ENCODE measurements around the gene TAP1.

TAP1 gene

GRCh38 chr6:32862725-32863124 lies 9.2 kb upstream of the TAP1 start:
- no peak for DNase-seq (ENCODE audit: low spot score)

GRCh38 chr6:32860674-32861073 lies 7.2 kb upstream of the TAP1 start:
- DNase-seq (ENCODE audit: low spot score), result no peak

DNA sequence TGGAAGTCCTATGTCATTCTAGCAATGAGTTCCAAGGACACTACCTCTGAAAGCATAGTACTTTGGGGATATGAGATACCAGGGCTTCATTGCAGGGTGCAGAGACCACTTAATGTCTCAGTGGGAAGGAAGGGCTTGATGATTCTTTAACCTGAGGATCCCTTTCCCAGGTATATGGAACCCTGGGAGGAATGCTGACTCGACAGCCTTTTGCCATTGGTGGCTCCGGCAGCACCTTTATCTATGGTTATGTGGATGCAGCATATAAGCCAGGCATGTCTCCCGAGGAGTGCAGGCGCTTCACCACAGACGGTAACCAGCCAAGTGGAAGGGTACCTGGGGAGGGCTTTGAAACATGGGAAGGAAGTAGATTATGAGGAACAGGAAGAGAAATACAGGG lies 4.7 kb upstream of the TAP1 start:
- no peak for DNase-seq (ENCODE audit: low spot score)

DNA sequence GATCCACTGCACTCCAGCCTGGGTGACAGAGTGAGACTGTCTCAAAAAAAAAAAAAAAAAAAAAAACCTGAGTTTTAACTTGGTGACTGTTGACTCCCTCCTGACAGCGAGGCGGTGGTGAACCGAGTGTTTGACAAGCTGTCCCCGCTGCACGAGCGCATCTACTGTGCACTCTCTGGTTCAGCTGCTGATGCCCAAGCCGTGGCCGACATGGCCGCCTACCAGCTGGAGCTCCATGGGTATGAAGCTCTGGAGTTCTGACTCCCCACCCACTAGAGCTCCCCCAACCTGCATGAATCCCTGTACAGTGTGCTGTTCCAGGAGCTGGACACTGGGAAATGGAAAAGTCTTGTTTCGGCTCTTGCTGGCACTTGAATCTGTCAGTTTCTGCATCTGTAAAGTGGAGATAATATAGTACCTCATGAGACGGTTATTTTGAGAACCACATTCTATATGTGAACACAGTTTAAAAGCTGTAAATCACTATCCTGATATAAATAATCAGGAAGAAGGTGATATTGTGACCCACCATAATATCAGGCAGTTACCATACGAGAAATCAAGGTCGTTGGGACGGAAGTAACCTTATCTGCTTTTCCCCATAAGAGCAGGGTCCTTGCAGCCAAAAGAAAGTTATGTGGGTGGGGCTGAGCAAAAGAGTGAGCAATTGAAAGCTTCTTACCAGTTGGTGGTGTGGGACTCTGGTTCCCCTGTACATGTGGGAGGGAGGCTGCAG lies 3.8 kb upstream of the TAP1 start:
- no peak for DNase-seq (ENCODE audit: low spot score)

DNA sequence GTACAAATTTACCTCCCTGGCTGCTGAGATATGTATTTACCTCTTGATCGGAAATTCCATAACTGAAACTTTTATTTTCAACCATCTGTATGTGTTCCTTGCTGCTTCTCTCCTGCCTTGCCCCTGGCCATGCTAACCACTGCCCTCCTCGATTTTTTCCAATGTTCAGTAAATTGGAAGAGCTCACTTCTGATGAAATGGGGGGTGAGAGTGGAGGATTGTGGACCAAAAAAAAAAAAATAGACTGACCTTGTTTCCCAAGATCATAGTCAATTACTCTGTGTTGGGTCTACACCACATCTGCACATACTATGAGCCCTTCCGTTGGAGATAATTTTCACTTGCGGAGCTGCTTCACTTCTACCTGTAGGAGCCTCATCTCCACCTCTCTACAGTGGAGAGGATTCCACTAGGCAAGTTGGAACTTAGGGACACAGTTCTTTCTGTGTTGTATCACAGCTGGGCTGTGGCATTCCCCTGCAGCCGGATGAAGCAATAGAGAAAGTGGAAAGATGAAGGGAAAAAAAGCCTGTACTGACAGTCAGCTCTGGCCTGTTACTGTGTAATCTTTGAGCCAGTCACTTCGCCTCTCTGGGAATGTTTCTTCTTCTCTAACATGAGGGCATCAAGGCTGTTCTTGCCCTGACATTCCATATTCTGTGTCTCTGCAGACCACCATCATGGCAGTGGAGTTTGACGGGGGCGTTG lies 2.1 kb upstream of the TAP1 start:
- no peak for DNase-seq (ENCODE audit: low spot score)

DNA sequence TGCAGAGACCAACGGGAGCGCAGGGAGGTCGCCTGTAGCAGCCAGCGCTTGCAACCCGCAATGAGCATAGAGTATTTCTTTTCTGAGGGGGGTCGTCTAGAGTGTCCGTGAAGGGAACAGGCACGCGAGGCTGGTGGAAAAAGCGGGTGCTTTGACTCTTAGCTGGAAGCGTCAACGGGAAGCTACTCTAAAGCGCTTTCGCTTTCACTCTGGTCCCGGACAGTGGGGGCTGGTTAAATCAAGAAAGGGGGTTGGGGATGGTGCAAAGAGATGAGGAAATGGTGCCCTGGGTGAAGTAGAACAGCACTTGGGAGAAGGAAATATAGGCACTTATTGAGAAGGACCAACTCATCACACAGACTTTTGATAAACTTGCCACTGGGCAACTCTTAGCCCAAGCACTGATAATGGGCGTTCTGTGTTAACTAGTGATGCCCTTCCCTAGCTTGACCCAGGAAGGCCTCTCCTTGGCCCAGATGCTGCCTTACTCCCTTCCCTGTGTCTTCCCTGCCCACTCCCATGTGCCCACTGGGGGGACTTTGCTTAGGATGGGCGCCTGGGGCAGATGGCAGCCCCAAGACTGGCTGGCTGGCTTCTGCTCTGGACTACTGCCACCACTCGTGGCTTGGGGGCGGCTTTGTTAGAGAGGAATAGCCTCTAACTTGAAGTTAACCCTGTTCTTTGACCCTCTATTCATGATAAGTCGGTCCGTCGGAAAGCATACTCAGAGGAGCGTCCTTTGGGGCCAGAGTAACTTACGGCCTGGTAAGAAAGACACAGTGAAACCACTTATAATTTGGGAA lies 1.1 kb upstream of the TAP1 start:
- no peak for DNase-seq (ENCODE audit: low spot score)

DNA sequence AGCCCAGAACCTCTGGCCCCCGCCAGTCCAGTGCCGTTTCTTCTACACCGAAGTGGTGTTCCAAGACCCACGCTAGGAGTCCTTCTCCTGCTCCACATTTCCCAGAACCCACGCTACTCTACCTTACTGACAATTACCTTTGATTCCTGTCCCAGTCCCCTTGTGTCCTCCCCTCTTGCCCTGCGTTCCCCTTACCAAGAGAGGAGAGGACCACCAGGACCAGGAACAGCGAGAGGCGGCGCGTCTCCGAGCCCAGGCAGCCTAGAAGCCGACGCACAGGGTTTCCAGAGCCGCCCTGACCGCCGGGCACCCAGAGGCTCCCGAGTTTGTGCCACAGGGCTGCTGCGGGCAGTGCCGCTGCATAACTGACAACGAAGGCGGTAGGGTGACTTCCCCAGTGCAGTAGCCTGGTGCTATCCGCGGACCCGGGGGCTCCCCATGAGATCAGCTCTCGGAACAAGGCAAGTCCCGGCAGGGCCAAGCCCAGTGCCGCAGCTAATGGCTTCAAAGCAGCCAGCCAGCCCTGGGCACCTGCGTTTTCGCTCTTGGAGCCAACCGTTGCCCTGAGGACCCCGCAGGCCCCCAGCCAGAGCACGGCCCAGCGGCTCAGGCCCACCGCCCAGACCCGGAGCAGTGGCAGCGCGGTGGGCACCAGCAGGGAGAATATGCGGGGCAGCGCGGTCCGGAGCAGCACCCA lies 512 bp downstream of the TAP1 start:
- peak; percentile 56 for DNase-seq (ENCODE audit: low spot score)

DNA sequence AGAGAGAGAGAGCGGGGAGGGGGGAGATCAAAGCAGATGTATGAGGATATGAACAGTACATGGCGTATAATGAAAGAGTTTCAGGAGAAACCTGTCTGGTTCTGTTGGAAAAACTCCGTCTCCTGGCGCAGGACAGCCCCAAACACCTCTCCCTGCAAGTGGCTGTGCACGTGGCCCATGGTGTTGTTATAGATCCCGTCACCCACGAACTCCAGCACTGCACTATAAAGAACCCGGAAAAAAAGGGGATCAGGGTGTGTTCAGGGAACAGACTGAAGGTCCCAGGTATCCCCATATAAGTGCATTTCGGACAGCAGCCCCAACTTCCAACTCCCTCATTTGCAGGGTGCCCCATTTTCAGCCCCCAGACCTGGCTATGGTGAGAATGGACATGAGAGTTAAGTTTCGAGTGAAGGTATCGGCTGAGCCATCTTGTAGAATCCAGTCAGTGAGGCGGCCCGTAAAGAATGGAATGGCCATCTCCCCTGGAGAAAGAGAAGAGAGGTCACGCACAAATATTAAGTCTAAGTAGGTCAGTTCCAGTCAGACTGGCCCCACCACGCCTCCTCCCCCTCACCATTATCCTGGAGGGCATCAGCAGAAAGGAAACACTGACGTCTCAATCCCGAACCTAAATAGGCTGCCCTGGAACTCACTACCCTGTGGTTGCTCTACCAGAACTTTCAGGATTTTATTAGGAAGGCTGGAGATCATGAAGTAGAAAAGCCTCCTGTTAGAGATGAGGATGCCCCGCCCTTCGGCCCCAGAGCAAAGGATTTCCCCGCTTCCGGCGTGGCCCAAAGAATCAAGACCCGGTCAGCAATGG lies 1.3 kb downstream of the TAP1 start:
- no peak for DNase-seq (ENCODE audit: low spot score)

DNA sequence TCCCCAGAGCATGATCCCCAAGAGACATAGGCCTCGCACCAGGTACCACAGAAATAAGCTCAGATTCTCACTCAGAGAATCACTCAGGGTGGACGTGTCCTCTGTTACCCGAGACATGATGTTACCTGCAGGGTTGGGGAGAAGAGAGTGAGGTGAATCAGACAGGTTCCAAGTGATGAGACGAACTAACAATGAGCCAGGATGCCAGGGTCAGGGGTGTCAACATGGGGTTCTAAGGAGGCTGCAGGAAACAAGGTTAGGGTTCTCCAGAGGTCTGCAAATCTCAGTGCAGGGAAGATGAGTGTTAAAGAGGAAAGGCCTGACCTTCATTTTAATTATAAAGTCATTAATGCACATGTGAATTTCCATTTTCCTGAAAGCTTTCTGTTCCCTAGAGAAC lies 2.5 kb downstream of the TAP1 start:
- no peak for DNase-seq (ENCODE audit: low spot score)

- DNase-seq (ENCODE audit: low spot score), result no peak
Observed at GRCh38 chr6:32849126-32849525, 4.4 kb downstream of the TAP1 start.

DNA sequence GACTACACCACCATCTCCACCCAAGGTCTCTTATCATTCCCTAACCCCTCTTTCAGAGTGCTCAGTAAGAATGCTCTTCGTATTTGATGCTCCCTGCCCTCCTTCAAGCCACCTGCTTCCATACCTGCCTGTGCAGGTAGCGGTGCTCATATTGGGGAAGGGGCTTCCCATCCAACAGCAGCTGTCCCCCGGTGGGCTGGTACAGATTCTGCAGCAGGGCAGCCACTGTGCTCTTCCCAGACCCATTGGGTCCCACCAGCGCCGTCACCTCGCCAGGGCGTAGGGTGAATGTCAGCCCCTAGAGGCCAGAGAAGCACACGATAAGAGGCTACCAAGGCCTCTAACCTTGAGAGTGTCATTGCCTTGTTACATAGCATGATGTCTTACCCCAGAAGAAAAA lies 5.7 kb downstream of the TAP1 start:
- DNase-seq (ENCODE audit: low spot score), result no peak

DNA sequence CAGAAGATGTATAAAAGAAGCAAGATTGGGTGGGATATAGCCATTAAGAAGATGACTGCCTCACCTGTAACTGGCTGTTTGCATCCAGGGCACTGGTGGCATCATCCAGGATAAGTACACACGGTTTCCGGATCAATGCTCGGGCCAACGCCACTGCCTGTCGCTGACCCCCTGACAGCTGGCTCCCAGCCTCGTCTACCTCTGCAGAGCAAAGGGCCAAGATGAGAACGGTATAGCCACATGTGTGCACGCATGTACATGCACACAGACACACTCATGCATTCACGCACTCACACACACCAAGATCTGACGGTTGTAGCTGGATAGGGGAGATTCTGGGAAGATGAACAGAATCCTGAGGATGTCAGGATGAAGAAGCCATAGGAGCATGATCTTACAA lies 6.5 kb downstream of the TAP1 start:
- no peak for DNase-seq (ENCODE audit: low spot score)

DNA sequence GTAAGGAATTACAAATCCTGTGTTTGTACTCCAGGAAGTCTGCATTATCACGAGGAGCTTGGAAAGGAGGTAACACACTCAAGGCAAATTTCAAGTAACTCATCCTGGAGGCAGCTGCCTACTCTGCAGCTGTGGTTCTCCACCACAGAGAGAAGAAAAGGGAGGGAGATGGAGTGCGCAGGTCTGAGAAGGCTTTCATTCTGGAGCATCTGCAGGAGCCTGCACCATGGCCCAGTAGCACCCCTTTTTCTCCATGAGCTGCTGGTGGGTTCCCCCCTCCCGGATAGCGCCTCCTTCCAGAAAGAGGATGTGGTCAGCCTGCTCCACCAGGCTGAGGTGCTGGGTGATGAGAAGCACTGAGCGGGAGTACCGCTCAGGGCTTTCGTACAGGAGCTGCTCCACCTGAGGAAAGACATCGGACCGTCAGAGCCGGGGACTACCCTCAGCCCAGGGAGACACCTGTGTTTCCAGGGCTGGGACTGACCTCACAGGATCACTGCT lies 8.1 kb downstream of the TAP1 start:
- no peak for DNase-seq (ENCODE audit: low spot score)

DNA sequence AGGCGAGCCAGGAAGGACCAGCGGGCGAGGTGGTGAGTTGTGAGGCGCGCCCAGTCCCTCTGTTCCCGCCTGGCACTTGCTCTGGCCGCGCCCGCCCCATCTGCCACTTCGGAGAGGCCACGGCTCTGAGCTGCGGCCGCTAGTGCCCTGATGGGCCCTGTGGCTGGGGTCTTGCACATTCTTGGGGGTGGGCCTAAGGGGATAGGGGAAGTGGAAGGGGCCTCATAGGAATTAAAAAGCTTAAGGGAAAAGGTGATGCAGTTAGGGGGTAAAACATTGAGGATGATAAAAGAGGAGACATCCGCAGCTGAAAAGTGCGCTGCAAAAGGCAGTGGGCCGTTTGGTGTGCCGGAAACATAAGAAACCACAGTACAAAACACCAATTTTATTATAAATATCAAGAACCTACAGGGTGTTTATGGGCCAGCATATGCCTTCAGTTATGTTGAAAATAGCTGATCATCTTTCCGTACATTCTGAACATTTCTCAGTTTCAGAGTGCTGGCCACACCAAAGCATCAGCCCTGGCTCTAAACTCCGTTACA lies 8.6 kb downstream of the TAP1 start:
- no peak for DNase-seq (ENCODE audit: low spot score)

DNA sequence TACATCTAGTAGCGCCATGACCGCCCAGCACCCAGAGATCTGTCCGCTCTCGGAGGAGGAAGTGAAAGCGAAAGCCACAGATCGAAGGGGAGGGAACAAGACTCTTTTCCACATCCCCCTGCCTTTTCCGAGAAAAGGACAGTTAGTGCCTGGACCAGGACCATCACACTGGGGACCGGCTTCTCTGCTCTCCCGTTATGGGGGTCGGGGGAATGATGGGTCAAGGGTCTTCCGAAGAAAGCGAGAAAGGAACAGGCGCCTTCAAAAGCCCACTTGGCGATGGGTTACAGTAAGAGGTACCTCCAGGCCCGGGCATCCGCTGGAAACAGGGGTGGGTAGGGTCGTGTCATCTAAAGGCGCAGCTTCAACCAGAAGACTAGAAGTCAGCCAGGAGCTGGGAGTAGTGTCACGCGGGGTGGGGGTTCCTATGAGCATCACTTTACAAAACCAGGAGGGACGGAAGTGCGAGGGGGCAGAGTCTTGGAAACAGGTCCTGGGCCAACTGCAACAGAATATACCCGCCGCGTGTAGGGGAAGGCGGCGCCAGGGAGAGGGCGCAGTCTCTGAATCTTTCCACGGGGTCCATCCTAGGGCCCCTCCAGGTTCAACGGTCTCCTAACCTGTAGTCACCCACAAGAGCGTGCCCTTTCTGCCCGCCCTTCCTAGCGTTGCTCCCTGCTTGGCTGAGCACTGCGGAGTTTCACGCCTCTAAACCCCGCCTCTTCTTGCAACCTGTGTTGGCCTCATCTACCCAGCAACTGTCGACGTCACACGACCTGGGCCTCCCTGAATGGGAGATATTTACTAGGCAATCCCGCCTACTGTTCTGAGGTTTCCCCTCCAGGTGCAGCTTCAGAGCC lies 9.3 kb downstream of the TAP1 start, which contains the start of gene PSMB8:
PSMB8 (minus strand) TSS at position 69 of the 860 bp plus-strand sequence; CDS start at position 18, 51 bp downstream.
- DNase-seq (ENCODE audit: low spot score), result peak; percentile 87

DNA sequence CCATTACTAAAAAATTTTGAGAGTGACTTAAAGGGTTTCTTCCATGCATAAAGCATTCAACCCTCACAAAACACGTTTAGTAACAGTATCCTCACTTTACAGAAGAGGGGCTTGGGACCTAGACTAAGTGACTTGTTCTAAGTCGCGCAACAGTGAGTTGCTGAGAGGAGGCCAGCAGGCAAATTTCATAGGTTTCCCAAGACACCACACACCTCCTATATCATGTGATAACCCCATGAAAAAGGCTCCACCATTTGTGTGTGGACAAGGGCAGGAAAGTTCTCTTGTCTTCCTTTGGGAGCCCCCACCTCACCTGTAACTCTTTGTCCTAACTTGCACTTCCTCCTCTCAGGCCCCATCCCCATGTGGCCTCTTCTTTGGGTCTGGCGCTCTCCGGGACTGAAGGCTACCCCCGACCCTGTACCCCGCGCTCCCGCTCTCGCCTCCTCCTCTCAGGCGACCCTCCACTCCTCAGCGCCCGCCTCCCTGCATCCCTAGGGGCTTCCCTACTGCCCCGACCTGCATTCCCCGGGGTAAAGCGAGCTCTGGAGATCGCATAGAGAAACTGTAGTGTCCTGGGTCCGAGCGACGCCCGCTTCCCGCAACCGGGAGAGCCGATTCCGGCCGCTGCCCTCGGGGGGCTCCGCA lies 10.0 kb downstream of the TAP1 start:
- no peak for DNase-seq (ENCODE audit: low spot score)

DNA sequence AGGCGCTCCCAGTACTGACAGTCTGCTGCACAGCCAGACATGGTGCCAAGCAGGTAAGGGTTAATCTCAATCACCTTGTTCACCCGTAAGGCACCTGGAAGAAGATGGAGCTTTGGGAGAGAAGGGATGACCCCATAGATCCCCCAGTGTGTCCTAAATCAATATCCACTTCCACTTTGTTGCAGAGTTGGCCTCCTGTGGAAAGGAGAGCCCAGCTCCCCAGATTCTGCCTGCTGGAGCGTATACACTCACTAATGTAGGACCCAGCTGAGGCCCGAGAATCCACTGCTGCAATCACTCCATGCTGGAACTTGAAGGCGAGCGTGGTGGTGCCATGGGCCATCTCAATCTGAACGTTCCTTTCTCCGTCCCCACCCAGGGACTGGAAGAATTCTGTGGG lies 10.8 kb downstream of the TAP1 start:
- DNase-seq (ENCODE audit: low spot score), result no peak

- DNase-seq (ENCODE audit: low spot score), result no peak
Observed at GRCh38 chr6:32842021-32842650, 11.4 kb downstream of the TAP1 start.

Measured in D341Med (cell line).